ENCODE measurements around the gene ATF4.

The ATF4 gene, protein sequence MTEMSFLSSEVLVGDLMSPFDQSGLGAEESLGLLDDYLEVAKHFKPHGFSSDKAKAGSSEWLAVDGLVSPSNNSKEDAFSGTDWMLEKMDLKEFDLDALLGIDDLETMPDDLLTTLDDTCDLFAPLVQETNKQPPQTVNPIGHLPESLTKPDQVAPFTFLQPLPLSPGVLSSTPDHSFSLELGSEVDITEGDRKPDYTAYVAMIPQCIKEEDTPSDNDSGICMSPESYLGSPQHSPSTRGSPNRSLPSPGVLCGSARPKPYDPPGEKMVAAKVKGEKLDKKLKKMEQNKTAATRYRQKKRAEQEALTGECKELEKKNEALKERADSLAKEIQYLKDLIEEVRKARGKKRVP

DNA sequence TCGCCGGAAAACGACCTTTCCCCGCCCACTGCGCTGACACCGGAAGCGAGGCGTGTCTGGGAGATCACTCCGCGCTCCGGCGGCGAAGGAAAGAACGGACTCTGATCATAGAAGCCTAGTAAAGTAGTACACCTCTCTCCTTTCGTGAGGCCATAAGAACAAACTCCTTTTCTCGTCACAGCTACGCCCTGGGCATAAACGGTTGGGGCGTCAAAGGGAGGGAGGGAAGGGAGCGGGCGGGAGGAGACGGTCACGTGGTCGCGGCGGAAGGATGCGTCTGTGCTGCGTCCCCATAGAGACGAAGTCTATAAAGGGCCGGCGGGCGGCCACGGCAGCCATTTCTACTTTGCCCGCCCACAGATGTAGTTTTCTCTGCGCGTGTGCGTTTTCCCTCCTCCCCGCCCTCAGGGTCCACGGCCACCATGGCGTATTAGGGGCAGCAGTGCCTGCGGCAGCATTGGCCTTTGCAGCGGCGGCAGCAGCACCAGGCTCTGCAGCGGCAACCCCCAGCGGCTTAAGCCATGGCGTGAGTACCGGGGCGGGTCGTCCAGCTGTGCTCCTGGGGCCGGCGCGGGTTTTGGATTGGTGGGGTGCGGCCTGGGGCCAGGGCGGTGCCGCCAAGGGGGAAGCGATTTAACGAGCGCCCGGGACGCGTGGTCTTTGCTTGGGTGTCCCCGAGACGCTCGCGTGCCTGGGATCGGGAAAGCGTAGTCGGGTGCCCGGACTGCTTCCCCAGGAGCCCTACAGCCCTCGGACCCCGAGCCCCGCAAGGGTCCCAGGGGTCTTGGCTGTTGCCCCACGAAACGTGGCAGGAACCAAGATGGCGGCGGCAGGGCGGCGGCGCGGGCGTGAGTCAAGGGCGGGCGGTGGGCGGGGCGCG is at the start of gene ATF4:
Gene ATF4, plus strand, starts transcription at position 337 of the 880 bp plus-strand sequence. CDS start 884 bp downstream, outside the sequence.
- peak; percentile 91 to 95 for DNase-seq

DNA sequence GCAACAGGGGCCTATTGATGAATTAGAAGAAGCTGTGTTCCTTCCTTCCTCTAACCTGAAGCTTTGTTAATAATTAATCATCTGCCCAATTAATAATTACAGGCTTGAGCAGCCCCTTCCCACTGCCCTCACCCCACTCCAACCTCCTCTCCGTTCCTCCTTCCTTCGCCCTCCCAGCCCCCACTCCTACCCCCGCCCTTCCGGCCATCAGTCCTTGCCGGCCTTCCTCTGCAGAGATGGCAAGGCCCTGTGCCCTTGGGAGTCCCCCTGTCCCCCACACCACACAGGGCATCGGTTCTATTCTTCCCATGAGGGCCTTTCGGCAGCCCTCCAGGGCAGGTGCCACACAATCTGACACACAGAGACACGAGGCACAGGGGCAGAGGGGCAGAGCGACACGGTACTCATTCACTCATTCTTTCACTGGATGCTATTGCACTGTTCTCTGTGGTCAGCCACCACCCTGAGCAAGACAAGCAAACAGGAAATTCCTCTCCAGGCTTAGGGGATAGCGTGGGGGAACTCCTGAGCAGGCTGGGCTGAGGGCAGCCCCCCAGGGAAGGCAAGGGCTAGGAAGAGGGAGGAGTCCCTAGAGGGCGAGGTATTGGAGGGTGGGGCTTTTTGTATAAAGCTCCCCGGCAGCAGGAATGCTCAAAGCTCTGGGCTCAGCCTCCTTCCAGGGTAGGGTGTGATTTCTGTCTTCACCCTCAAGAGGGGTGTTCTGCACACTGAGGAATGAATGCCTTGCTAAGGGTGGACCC is 48.8 kb upstream of the ATF4 start:
- no peak for DNase-seq

DNA sequence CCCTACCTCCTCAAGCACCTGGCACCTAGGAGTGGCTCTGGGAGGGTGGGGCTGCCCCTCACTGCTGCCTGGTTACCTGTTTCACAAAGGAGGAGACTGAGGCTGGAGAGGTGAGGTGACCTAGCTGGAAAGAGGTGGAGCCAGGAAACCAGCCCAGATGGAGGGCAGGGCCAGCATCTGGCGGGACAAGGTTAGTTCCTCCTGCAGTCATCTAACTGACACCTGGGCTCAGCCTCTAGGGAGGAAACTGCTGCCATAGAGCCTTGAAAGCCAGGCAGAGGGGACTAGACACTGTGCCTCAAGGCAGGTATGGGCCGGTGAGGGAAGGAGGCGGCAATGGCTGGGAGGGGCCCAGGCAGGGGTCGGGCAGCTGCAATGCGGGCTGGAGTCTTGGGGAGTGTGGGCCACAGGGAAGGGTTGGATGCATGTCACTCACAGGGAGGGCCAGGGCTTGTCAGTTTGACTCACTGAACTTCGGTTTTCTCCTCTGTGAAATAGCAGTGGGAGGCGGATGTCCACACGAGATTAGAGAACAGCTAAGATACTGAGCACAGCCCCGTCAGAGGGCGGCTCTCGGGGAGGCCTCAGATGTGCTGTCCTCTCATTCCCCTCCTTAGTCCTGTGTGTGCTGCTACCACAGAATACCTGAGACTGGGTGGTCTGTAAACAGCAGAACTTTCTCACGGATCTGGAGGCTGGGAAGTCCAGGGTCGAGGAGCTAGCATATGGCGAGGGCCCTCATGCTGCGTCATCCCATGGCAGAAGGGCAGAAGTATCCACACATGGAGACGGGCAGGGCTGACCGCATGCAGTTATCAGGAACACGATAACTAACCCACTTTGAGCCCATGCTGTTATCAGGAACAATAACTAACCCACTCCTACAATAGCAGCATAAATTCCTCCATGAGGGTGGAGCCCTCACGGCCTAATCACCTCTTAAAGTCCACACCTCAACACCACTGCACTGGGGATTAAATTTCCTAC is 47.5 kb upstream of the ATF4 start:
- no peak for DNase-seq

DNA sequence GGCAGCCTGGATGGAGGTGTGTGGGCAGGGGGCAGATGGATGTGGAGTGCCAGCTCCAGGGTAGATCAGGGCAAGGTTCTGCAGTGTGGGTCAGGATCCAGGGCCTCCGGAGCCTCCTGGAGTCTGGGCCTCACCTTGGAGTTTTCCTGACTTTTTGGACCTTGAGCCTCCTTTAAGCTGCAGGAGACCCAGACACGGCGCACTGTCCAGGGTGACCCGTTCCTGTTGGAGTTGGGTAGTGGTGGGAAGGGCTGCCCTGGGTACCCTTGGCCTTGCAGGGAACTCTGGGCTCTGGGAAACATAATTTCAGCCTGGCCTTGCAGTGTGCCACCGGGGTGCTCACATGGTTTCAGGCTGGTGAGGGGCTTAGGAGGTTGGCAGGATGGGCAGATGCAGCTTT is 46.5 kb upstream of the ATF4 start:
- DNase-seq = no peak

DNA sequence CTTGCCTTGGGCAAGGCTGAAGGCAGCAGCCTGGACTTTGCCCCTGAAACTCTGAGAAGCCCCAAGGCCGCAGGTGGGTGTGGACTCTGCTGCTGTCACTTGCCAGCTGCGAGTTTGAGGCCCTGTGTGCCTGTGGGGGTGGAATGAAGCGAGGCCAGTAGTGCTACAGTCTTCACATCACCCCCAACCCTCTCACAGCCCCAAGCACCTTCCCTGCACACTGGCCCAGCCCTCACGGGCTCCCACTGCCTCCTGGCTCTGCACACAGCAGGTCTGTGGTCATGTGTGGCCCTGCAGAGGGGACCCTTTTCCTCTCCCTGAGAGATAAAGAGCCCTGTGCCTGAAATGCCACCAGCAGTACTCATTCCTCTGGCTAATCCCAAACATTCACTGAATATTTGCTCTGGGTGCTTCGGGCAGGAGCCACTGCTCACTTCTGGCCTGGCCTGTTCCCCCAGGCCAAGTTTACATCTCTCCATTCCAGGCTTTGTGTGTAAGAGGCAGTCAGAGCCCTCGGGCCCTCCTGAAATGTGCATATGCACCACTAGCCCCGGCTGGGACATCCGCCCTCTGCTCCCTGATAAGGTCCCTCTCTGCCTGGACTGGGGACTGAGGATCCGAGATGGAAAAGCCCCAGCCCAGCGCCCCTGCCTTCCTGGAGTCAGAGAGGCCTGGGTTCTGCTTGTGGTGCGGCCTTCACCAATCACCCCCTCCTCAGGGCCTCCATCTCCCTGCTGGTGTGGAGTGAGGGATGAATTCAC is 45.8 kb upstream of the ATF4 start:
- no peak for DNase-seq

DNA sequence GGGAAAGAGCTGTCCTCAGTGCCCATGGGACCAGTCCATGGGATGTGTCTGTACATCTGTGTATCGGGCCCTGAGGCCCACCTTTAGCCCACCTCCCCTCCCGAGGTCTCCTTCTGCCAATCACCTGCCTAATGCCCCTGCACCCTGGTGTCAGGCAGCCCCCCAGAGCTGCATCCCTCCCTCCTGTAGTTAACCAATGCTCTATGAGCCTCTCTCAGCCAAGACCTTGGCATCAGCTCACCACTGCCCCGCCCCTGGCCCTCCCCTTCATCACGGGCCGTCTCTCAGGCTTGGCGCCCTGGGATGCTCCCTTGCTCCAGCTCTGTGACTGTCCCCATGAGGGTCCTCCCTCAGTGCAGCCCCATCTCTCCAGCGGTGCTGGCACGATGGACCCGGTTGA is 45.0 kb upstream of the ATF4 start:
- no peak for DNase-seq

DNA sequence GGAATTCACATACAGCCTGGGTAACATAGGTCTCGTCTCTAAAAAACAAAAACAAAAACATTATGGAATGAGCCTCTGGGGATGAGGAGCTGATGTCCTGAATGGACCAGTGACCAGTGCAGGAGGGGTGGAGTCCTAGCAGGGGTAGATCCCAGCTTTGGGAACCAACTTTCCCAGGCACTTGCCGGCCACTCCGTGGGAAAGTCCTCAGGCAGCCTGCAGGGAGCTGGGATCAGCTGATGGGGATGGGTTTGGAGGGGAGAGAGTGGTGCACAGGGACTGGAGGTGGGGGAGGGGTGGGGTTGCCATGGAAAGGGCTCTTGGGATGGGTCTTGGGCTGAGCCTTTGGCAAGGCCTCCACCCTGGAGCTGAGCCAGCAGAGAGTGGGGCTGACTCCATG is 44.5 kb upstream of the ATF4 start:
- no peak for DNase-seq

DNA sequence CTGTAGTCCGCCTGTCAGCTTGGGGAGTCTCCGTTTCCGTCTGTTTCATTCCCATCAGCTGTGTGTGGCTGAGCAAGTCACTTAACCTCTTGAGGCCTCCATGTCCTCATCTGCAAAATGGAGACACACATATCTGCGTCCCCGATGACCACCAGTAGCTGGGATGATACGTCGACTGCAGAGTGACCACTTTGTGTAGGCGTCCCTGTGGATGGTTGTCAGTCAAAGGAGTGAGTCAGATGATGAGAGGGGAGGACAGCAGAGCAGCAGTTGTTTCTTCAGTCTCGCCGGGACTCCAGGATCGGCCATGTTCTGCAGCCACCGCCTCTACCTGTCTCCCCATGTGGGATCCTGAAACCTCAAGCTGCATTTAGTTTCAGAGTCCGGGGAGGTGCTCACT is 43.7 kb upstream of the ATF4 start:
- no peak for DNase-seq

DNA sequence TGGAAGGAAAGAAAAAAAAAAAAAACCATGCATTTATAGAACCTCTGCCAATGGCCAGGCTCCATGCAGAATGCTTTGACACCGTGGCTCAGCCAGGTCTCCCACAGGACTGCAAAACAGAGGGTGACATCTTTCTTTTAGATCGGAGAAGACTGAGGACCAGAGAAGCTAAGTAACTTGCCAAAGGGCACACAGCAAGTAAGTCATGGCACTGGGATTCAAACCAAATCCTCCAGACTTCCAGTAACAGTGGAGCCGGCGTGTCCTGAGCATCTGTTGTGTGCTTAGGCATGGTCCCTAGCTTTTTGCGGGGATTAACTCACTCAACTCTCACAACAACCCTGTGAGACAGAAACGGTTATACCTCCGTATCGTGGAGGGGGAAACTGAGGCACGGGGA is 42.8 kb upstream of the ATF4 start:
- no peak for DNase-seq

DNA sequence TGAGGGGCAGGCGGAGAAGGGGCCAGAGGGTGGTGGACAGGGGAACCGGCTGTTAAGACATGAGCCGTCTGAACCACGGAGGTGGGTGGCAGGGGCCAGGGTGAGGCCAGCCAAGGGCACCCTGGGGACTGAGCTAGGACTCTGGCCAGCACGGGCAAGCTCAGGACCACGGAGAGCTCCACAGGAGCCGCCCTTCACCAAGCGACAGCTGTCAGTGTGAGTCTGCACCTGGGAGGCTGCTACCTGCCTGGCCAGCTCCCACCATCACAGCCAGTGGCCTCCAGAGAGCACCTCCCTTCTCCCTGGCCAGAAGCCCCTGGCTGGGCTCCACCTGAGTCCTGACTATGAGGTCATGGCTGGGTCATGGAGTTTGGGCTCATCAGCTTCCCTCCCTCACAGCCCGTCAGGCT is 41.9 kb upstream of the ATF4 start:
- no peak for DNase-seq

DNA sequence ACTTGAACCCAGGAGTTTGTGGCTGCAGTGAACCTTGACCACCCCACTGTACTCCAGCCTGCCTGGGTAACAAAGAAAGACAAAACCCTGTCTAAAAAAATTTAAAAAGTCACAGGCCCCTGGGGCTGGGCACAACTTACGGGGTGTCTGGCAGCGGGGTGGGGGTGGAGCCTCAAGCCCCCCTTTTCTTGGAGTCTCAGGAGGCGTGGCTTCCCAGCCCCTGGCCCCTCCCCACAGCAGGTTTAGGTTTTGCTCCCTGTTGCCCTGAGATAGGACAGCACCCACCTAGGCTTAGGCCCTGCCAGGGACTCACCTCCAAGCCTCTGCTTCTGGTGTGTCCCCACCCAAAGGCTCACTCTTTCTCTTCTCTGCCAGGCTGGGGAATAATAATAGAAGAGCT is 41.1 kb upstream of the ATF4 start:
- no peak for DNase-seq

DNA sequence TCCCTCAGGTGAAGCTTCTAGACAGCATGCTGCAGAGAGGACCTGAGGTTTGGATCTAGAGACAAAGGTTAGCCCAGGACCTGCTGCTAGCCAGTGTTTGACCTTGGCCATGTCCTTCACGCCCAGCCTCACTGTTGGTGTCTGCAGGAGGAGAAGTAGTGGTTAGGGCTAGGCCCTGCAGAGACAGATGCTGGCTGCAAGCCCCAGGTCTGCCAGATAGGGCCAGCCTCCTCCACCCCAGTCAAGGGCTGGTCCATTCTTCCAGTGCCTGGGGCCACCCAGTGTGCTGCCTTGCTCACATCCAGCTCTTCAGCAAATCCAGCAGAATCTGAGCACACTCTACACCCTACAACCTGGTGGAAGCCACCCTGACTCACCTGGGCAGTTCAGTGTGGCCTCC is 39.8 kb upstream of the ATF4 start:
- DNase-seq = no peak

DNA sequence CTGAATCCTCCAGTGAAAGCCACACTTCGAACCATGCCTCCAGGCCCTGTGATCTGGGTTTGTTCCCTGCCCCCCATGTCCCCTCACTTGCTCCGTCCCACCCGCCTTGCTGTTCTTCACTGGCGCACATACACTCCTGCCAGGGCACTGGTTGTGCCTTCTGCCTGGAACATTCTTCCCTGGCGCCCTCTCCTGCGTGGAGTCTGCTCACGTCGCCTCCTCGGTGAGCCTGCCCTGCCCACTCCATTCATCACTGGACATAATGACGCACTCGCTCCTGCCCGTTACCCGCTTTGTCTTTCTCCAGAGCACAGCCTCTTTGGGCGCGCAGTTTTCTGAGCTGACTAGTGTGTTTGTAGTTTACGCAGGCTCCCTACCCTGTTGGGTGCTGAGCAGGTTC is 39.3 kb upstream of the ATF4 start:
- no peak for DNase-seq

DNA sequence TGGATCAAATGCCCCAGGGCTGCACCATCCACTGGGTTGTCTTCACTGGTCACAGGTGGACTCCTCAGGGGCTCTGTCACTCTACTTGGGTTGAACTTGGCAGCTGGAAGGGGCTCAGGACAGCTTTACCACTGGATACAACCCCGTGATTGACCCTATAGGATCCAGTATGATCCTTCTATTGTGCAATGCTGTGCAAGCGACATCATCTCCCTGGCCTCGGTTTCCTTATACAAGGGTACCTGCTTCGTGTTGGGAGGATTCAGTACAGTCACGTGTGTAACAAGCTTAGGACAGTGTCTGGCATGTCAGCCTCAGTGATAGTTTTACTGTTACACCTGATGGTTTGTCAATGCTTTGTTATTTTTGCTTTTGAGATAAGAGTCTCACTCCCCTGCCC is 38.8 kb upstream of the ATF4 start:
- DNase-seq = no peak

DNA sequence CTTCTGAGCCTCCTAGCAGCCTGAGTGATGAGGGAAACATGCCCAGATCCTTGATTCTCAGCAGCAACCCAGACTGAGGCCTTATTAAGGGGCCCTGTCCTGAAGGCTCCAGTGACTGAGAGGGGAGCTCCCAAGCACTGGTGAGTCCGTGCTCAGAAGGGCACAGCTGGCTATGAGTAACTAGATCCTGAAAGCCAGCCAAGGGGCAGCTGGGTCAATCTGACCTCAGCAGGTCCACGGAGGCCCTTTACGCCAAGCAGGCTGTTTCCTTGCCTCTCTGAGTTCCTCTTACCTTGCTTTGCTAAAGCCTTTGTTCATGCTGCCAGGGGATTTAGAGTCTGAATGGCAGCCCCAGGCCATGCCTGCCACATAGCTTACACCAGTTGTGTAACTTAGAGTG is 37.6 kb upstream of the ATF4 start:
- DNase-seq = no peak

DNA sequence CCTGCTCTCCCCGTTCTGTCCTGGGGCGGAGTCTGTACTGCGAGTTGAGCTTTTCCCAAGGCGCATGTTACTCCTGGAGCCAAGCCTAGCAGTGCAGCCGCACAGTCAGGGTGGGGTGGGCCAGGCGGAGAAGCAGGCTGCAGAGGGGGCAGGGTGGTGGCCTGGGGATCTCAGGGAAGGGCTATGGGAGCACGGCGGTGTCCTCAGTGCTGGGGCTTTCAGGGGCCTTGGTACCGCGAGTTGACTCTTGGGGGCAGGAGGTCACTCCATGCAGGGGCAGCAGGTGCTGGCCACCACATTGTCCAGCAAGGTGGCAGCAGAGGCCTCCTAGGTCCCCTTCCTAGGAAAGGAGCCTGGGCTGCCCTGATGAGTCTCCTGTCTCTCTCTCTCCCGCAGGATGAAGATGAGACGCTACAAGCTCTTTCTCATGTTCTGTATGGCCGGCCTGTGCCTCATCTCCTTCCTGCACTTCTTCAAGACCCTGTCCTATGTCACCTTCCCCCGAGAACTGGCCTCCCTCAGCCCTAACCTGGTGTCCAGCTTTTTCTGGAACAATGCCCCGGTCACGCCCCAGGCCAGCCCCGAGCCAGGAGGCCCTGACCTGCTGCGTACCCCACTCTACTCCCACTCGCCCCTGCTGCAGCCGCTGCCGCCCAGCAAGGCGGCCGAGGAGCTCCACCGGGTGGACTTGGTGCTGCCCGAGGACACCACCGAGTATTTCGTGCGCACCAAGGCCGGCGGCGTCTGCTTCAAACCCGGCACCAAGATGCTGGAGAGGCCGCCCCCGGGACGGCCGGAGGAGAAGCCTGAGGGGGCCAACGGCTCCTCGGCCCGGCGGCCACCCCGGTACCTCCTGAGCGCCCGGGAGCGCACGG is 33.2 kb upstream of the ATF4 start:
- no peak for DNase-seq

DNA sequence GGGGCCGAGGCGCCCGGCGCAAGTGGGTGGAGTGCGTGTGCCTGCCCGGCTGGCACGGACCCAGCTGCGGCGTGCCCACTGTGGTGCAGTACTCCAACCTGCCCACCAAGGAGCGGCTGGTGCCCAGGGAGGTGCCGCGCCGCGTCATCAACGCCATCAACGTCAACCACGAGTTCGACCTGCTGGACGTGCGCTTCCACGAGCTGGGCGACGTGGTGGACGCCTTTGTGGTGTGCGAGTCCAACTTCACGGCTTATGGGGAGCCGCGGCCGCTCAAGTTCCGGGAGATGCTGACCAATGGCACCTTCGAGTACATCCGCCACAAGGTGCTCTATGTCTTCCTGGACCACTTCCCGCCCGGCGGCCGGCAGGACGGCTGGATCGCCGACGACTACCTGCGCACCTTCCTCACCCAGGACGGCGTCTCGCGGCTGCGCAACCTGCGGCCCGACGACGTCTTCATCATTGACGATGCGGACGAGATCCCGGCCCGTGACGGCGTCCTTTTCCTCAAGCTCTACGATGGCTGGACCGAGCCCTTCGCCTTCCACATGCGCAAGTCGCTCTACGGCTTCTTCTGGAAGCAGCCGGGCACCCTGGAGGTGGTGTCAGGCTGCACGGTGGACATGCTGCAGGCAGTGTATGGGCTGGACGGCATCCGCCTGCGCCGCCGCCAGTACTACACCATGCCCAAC is 32.4 kb upstream of the ATF4 start:
- DNase-seq = no peak

DNA sequence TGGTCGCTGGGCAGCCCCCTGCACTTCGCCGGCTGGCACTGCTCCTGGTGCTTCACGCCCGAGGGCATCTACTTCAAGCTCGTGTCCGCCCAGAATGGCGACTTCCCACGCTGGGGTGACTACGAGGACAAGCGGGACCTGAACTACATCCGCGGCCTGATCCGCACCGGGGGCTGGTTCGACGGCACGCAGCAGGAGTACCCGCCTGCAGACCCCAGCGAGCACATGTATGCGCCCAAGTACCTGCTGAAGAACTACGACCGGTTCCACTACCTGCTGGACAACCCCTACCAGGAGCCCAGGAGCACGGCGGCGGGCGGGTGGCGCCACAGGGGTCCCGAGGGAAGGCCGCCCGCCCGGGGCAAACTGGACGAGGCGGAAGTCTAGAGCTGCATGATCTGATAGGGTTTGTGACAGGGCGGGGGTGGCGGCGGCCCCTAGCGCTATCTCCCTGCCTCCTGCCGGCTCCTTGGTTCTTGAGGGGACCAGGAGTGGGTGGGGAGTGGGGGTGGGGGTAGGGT is 31.7 kb upstream of the ATF4 start:
- DNase-seq = no peak

All from hippocampal formation (tissue), 2 donors.